HEK293 (cell line): ENCODE data around the gene TRNAU1AP.
"Not testable (repeated sequence)": the region's sequence is repeated elsewhere in the genome, so short reads cannot be mapped to it uniquely, and the experiment has no call there.

Experiments
- CTCF ChIA-PET: fragments of 350-600 bp; formaldehyde crosslinking; extraction: SDS; loops from one replicate; lab custom pipeline; 2021; ENCODE audit warnings: antibody characterized with exemption; lab: Yijun Ruan, JAX
- POLR2A ChIA-PET: fragments of 300-600 bp; formaldehyde crosslinking; extraction: SDS; loops from one replicate; lab custom pipeline; 2020; ENCODE audit warnings: antibody characterized with exemption, inconsistent platforms; lab: Yijun Ruan, JAX
- H3K27ac ChIP-seq: fragments of 200-500 bp; sonication (Bioruptor generic); 2 replicates; pipeline ENCODE4 v1.5.1; 2014; ENCODE audit warnings: low read depth, low read length, control low read depth, inconsistent platforms; ENCODE audit errors: extremely low read depth
- H3K36me3 ChIP-seq, 2 experiments: fragments of 200-500 bp in 1 of 2; sonication (Bioruptor generic) in 1 of 2; 1 replicate in 1 of 2; 2 replicates in 1 of 2; pipeline ENCODE4 v1.5.1; 2014 to 2017; ENCODE audit warnings: inconsistent platforms in 2 of 2, low read length in 2 of 2; ENCODE audit not compliant: control insufficient read depth in 2 of 2, insufficient read depth in 1 of 2
- H3K4me1 ChIP-seq: fragments of 200-500 bp; sonication (Bioruptor generic); 2 replicates; pipeline ENCODE4 v1.5.1; 2014; ENCODE audit warnings: mild to moderate bottlenecking, low read length, inconsistent platforms; ENCODE audit not compliant: control insufficient read depth, insufficient read depth
- H3K4me3 ChIP-seq: 2 replicates; pipeline ENCODE4 v1.5.1; 2011; ENCODE audit warnings: low read depth, mild to moderate bottlenecking, control low read depth, low read length, moderate library complexity
- H3K9me3 ChIP-seq: fragments of 200-500 bp; sonication (Bioruptor generic); 2 replicates; pipeline ENCODE4 v1.5.1; 2014; ENCODE audit warnings: low read depth, low read length, inconsistent platforms; ENCODE audit not compliant: control insufficient read depth, insufficient read depth
- ATF2 ChIP-seq: fragments of 450-650 bp; formaldehyde crosslinking; IDR thresholded peaks from 2 replicates; pipeline ENCODE4 v1.5.1; 2016; ENCODE audit warnings: missing biosample characterization, missing genetic modification characterization, low read depth
- FEZF1 ChIP-seq: fragments of 450-650 bp; formaldehyde crosslinking; IDR thresholded peaks from 2 replicates; pipeline ENCODE4 v1.5.1; 2016; ENCODE audit warnings: missing biosample characterization, missing genetic modification characterization
- ZBTB48 ChIP-seq: fragments of 450-650 bp; formaldehyde crosslinking; IDR thresholded peaks from 2 replicates; pipeline ENCODE4 v1.5.1; 2016; ENCODE audit warnings: missing biosample characterization, missing genetic modification characterization
- ZNF121 ChIP-seq: fragments of 450-650 bp; formaldehyde crosslinking; IDR thresholded peaks from 2 replicates; pipeline ENCODE4 v1.5.1; 2016; ENCODE audit warnings: missing biosample characterization, missing genetic modification characterization
- ZNF157 ChIP-seq: fragments of 450-650 bp; formaldehyde crosslinking; IDR thresholded peaks from 2 replicates; pipeline ENCODE4 v1.5.1; 2016; ENCODE audit warnings: missing biosample characterization, missing genetic modification characterization
- ZNF280D ChIP-seq: fragments of 450-650 bp; formaldehyde crosslinking; IDR thresholded peaks from 2 replicates; pipeline ENCODE4 v1.5.1; 2016; ENCODE audit warnings: missing biosample characterization, missing genetic modification characterization
- ZNF529 ChIP-seq: fragments of 450-650 bp; formaldehyde crosslinking; IDR thresholded peaks from 2 replicates; pipeline ENCODE4 v1.5.1; 2017; ENCODE audit warnings: missing genetic modification characterization, missing biosample characterization; ENCODE audit not compliant: insufficient replicate concordance
- ZNF600 ChIP-seq: fragments of 450-650 bp; formaldehyde crosslinking; IDR thresholded peaks from 2 replicates; pipeline ENCODE4 v1.5.1; 2016; ENCODE audit warnings: missing biosample characterization, missing genetic modification characterization
- ZNF658 ChIP-seq: fragments of 450-650 bp; formaldehyde crosslinking; IDR thresholded peaks from 2 replicates; pipeline ENCODE4; 2016; ENCODE audit warnings: missing biosample characterization, missing genetic modification characterization
- ZNF670 ChIP-seq: fragments of 450-650 bp; formaldehyde crosslinking; IDR thresholded peaks from 2 replicates; pipeline ENCODE4 v1.5.1; 2016; ENCODE audit warnings: missing biosample characterization, missing genetic modification characterization, low read depth
- ZNF777 ChIP-seq: fragments of 450-650 bp; formaldehyde crosslinking; IDR thresholded peaks from 2 replicates; pipeline ENCODE4 v1.5.1; 2017; ENCODE audit warnings: missing biosample characterization, missing genetic modification characterization, borderline replicate concordance
- ZSCAN30 ChIP-seq: fragments of 450-650 bp; IDR thresholded peaks from 2 replicates; pipeline ENCODE4 v1.5.1; 2018; ENCODE audit warnings: missing biosample characterization, mild to moderate bottlenecking, missing genetic modification characterization, moderate library complexity
- ZXDB ChIP-seq: fragments of 450-650 bp; formaldehyde crosslinking; IDR thresholded peaks from 2 replicates; pipeline ENCODE4 v1.5.1; 2016; ENCODE audit warnings: missing biosample characterization, missing genetic modification characterization

The TRNAU1AP gene

GRCh38 chr1:28571911-28572310 is 19.0 kb downstream of the TRNAU1AP start (continued):
- TF ChIP-seq ZNF280D (tag by site-specific recombination) (no peak), ZNF600 (peak; percentile 58; the same call in 1 of the 2 replicates)

GRCh38 chr1:28572891-28573290 is 20.0 kb downstream of the TRNAU1AP start:
- CTCF ChIA-PET, POLR2A ChIA-PET, H3K27ac ChIP-seq: not testable (repeated sequence)

GRCh38 chr1:28573564-28573963 is 20.7 kb downstream of the TRNAU1AP start:
- peaks cover 42 to 67% of the 10 kb centered on the region in 2 experiments for H3K36me3 ChIP-seq
- CTCF ChIA-PET = no interaction called here
- no peak overlapping the region for H3K27ac ChIP-seq
- no peaks in the 10 kb centered on the region for H3K9me3 ChIP-seq
- no peaks in the 10 kb centered on the region for H3K4me1 ChIP-seq
- POLR2A ChIA-PET = interaction anchor here (0.7 kb wide), 1 partner anchor 603 kb away, joined by 5 read pairs; no protein-coding TSS in a partner anchor
- H3K4me3 ChIP-seq = no peak overlapping the region
- TF ChIP-seq ZNF121 (tag by site-specific recombination) = peak; percentile 59; the same call in 1 of the 2 replicates
- TF ChIP-seq ZNF529 (tag by site-specific recombination) = no peak
- no peak for TF ChIP-seq ZNF658 (tag by site-specific recombination)
- TF ChIP-seq ZNF670 (tag by site-specific recombination) = no peak
- TF ChIP-seq ZNF157 (tag by site-specific recombination) = no peak
- TF ChIP-seq ATF2 = no peak
- no peak for TF ChIP-seq ZSCAN30 (tag by site-specific recombination)
- no peak for TF ChIP-seq ZXDB (tag by site-specific recombination)
- TF ChIP-seq FEZF1 (tag by site-specific recombination) = no peak
- TF ChIP-seq, all 188 proteins: peak for 1

More at GRCh38 chr1:28572891-28573290, 20.0 kb downstream of the TRNAU1AP start:
- H3K9me3 ChIP-seq, H3K4me3 ChIP-seq, H3K4me1 ChIP-seq: not testable (repeated sequence)
- peaks cover 46 to 67% of the 10 kb centered on the region in 2 experiments for H3K36me3 ChIP-seq

GRCh38 chr1:28577052-28577678 is 24.3 kb downstream of the TRNAU1AP start:
- Histone ChIP-seq H3K4me1 (no peaks in the 10 kb centered on the region; the same call in 1 of the 2 replicates), H3K27ac (no peak overlapping the region), H3K9me3 (no peaks in the 10 kb centered on the region), H3K36me3 (peaks cover 33 to 63% of the 10 kb centered on the region in 2 experiments), H3K4me3 (no peak overlapping the region)
- ChIA-PET CTCF (no interaction called here), POLR2A (interaction anchor here (0.6 to 1.3 kb wide), 3 partner anchors 12 to 189 kb away, joined by 3 to 4 read pairs (median 3); no protein-coding TSS in a partner anchor)
- TF ChIP-seq ZBTB48 (peak; percentile 91), ZNF777 (tag by site-specific recombination) (no peak), ZNF600 (peak; percentile 54; the same call in 1 of the 2 replicates)
